Measurements from ENCODE around the gene CCK.

CCK gene

GRCh38 chr3:42265059-42265991 lies 660 bp downstream of the CCK start:
- DNase-seq, result peak; percentile 34

- DNase-seq, result peak; percentile 62
These were observed 1.5 kb downstream of the CCK start for GRCh38 chr3:42264399-42265058.

- DNase-seq, result peak; percentile 71
These were observed 2.3 kb downstream of the CCK start for GRCh38 chr3:42263354-42264346.

- peak; percentile 11 for DNase-seq
These were observed 3.5 kb downstream of the CCK start for GRCh38 chr3:42262525-42262924.

GRCh38 chr3:42257007-42257406 lies 9.0 kb downstream of the CCK start:
- DNase-seq, result no peak

GRCh38 chr3:42256135-42256819 lies 9.7 kb downstream of the CCK start:
- DNase-seq, result no peak

GRCh38 chr3:42254566-42254965 lies 11.4 kb downstream of the CCK start:
- DNase-seq, result no peak

GRCh38 chr3:42250761-42251160 lies 15.2 kb downstream of the CCK start:
- no peak for DNase-seq

- peak; percentile 71 for DNase-seq
These were observed 18.4 kb downstream of the CCK start for GRCh38 chr3:42247576-42248027.

- no peak for DNase-seq
These were observed 19.9 kb downstream of the CCK start for GRCh38 chr3:42246091-42246490.

- no peak for DNase-seq
These were observed 29.4 kb downstream of the CCK start for GRCh38 chr3:42236611-42237010.

GRCh38 chr3:42235532-42235931 lies 30.5 kb downstream of the CCK start:
- no peak for DNase-seq

GRCh38 chr3:42230860-42231259 lies 35.1 kb downstream of the CCK start:
- no peak for DNase-seq

GRCh38 chr3:42229942-42230688 lies 35.9 kb downstream of the CCK start:
- DNase-seq, result peak; percentile 68

- DNase-seq, result peak; percentile 21
These were observed 36.6 kb downstream of the CCK start for GRCh38 chr3:42229266-42229941.

- no peak for DNase-seq
These were observed 37.2 kb downstream of the CCK start for GRCh38 chr3:42228796-42229195.

GRCh38 chr3:42226470-42227425 lies 39.2 kb downstream of the CCK start:
- DNase-seq, result no peak

GRCh38 chr3:42225486-42226363 lies 40.3 kb downstream of the CCK start:
- no peak for DNase-seq

Measured in retina (tissue), 1 donor.